ENCODE data around the gene PFN4.

DNA sequence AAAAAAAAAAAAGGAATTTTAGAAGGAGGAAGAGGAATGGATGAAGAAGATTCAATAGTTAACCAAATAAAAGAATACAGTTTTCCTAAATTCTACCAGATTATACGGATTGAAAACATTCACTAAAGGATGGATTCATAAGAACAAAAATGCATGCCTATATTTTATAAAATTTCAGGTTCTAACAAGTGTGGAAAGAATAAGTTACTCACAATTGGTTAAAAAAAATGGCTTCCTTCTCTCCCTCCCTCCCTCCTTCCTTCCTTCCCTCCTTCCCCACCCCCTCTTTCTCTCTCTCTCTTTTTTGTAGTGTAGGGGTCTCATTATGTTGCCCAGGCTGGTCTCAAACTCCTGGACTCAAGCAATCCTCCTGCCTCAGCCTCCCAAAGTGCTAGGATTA, 36.9 kb downstream of the PFN4 start:
- TF ChIP-seq, protein P1, sequence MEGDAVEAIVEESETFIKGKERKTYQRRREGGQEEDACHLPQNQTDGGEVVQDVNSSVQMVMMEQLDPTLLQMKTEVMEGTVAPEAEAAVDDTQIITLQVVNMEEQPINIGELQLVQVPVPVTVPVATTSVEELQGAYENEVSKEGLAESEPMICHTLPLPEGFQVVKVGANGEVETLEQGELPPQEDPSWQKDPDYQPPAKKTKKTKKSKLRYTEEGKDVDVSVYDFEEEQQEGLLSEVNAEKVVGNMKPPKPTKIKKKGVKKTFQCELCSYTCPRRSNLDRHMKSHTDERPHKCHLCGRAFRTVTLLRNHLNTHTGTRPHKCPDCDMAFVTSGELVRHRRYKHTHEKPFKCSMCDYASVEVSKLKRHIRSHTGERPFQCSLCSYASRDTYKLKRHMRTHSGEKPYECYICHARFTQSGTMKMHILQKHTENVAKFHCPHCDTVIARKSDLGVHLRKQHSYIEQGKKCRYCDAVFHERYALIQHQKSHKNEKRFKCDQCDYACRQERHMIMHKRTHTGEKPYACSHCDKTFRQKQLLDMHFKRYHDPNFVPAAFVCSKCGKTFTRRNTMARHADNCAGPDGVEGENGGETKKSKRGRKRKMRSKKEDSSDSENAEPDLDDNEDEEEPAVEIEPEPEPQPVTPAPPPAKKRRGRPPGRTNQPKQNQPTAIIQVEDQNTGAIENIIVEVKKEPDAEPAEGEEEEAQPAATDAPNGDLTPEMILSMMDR (conservative IDR thresholded peaks at IDR 0.05 in 1 of 2, IDR thresholded peaks at IDR 0.05 in 1 of 2; ENCODE audit: extremely low read depth in 1 of 2, insufficient read depth in 1 of 2, low read depth in 1 of 2, low read length in 2 of 2): no peak
- no peak for TF ChIP-seq EZH2 (IDR thresholded peaks at IDR 0.05; ENCODE audit: borderline replicate concordance, low read length)
